ENCODE data around the gene WDR7. TPM values are rescaled to one million over a fixed set of nuclear protein-coding genes. Genes with fewer than 3 reads are reported as not detected.

WDR7 gene
- total RNA-seq, result 67.3 TPM

GRCh38 chr18:56650944-56651770, at the start of gene WDR7:
WDR7 (plus strand) TSS chr18:56651359; CDS start chr18:56672516, 21,157 bp downstream.
- peaks cover 0 to 4% (median 0%) of the 10 kb centered on the region in 3 donors for H3K36me3 ChIP-seq (ENCODE audit: control insufficient read depth in 3 of 3, insufficient read depth in 3 of 3, low read length in 3 of 3)
- no peaks in the 10 kb centered on the region for H3K9me3 ChIP-seq (ENCODE audit: control insufficient read depth in 3 of 3, low read length in 3 of 3)
- peak within 1 kb of the TSS; percentile 97 to 99 (median 98) for H3K4me3 ChIP-seq (ENCODE audit: low read length in 3 of 3)
- H3K27ac ChIP-seq (ENCODE audit: low read depth, low read length), result peak within 1 kb of the TSS; percentile 84
- H3K9ac ChIP-seq (ENCODE audit: low read depth in 1 of 3, low read length in 3 of 3), result peak within 1 kb of the TSS; percentile 94 to 97 (median 96)
- H3K4me1 ChIP-seq (ENCODE audit: control insufficient read depth in 3 of 3, insufficient read depth in 3 of 3, low read length in 3 of 3), result peaks cover 0 to 13% (median 12%) of the 10 kb centered on the region in 3 donors
- no peaks in the 10 kb centered on the region for H3K27me3 ChIP-seq (ENCODE audit: control insufficient read depth in 3 of 3, insufficient read depth in 3 of 3, low read length in 3 of 3)

- H3K27ac ChIP-seq (ENCODE audit: low read depth, low read length), result no peak overlapping the region
- H3K4me1 ChIP-seq (ENCODE audit: control insufficient read depth in 3 of 3, insufficient read depth in 3 of 3, low read length in 3 of 3), result no peaks in the 10 kb centered on the region
- peaks cover 2 to 43% (median 29%) of the 10 kb centered on the region in 3 donors for H3K36me3 ChIP-seq (ENCODE audit: control insufficient read depth in 3 of 3, insufficient read depth in 3 of 3, low read length in 3 of 3)
- no peak overlapping the region for H3K9ac ChIP-seq (ENCODE audit: low read depth in 1 of 3, low read length in 3 of 3)
- H3K27me3 ChIP-seq (ENCODE audit: control insufficient read depth in 3 of 3, insufficient read depth in 3 of 3, low read length in 3 of 3), result no peaks in the 10 kb centered on the region
- no peak overlapping the region for H3K4me3 ChIP-seq (ENCODE audit: low read length in 3 of 3)
- H3K9me3 ChIP-seq (ENCODE audit: control insufficient read depth in 3 of 3, low read length in 3 of 3), result no peaks in the 10 kb centered on the region
These were observed 44.5 kb upstream of the WDR7 start for GRCh38 chr18:56606618-56607017.

- no peaks in the 10 kb centered on the region for H3K27me3 ChIP-seq (ENCODE audit: control insufficient read depth in 3 of 3, insufficient read depth in 3 of 3, low read length in 3 of 3)
- no peak overlapping the region for H3K4me3 ChIP-seq (ENCODE audit: low read length in 3 of 3)
- no peak overlapping the region for H3K27ac ChIP-seq (ENCODE audit: low read depth, low read length)
- H3K36me3 ChIP-seq (ENCODE audit: control insufficient read depth in 3 of 3, insufficient read depth in 3 of 3, low read length in 3 of 3), result peaks cover 6 to 37% (median 31%) of the 10 kb centered on the region in 3 donors
- no peaks in the 10 kb centered on the region for H3K4me1 ChIP-seq (ENCODE audit: control insufficient read depth in 3 of 3, insufficient read depth in 3 of 3, low read length in 3 of 3)
- no peaks in the 10 kb centered on the region for H3K9me3 ChIP-seq (ENCODE audit: control insufficient read depth in 3 of 3, low read length in 3 of 3)
- H3K9ac ChIP-seq (ENCODE audit: low read depth in 1 of 3, low read length in 3 of 3), result no peak overlapping the region
These were observed 35.2 kb upstream of the WDR7 start for GRCh38 chr18:56615738-56616520.

- no peaks in the 10 kb centered on the region for H3K4me1 ChIP-seq (ENCODE audit: control insufficient read depth in 3 of 3, insufficient read depth in 3 of 3, low read length in 3 of 3)
- no peak overlapping the region for H3K9ac ChIP-seq (ENCODE audit: low read depth in 1 of 3, low read length in 3 of 3)
- H3K4me3 ChIP-seq (ENCODE audit: low read length in 3 of 3), result no peak overlapping the region
- H3K36me3 ChIP-seq (ENCODE audit: control insufficient read depth in 3 of 3, insufficient read depth in 3 of 3, low read length in 3 of 3), result peaks cover 0 to 9% (median 0%) of the 10 kb centered on the region in 3 donors
- no peak overlapping the region for H3K27ac ChIP-seq (ENCODE audit: low read depth, low read length)
- no peaks in the 10 kb centered on the region for H3K27me3 ChIP-seq (ENCODE audit: control insufficient read depth in 3 of 3, insufficient read depth in 3 of 3, low read length in 3 of 3)
- no peaks in the 10 kb centered on the region for H3K9me3 ChIP-seq (ENCODE audit: control insufficient read depth in 3 of 3, low read length in 3 of 3)
These were observed 23.2 kb upstream of the WDR7 start for GRCh38 chr18:56627991-56628390.

- Histone ChIP-seq H3K27ac (ENCODE audit: low read depth, low read length) (no peak overlapping the region), H3K4me3 (ENCODE audit: low read length in 3 of 3) (no peak overlapping the region), H3K9me3 (ENCODE audit: control insufficient read depth in 3 of 3, low read length in 3 of 3) (no peaks in the 10 kb centered on the region), H3K36me3 (ENCODE audit: control insufficient read depth in 3 of 3, insufficient read depth in 3 of 3, low read length in 3 of 3) (peaks cover 0 to 2% (median 0%) of the 10 kb centered on the region in 3 donors), H3K9ac (ENCODE audit: low read depth in 1 of 3, low read length in 3 of 3) (no peak overlapping the region), H3K27me3 (ENCODE audit: control insufficient read depth in 3 of 3, insufficient read depth in 3 of 3, low read length in 3 of 3) (no peaks in the 10 kb centered on the region), H3K4me1 (ENCODE audit: control insufficient read depth in 3 of 3, insufficient read depth in 3 of 3, low read length in 3 of 3) (peaks cover 4 to 16% (median 11%) of the 10 kb centered on the region in 3 donors)
These were observed 18.8 kb upstream of the WDR7 start for GRCh38 chr18:56632070-56633022.

- Histone ChIP-seq H3K4me3 (ENCODE audit: low read length in 3 of 3) (no peak overlapping the region), H3K9ac (ENCODE audit: low read depth in 1 of 3, low read length in 3 of 3) (no peak overlapping the region), H3K36me3 (ENCODE audit: control insufficient read depth in 3 of 3, insufficient read depth in 3 of 3, low read length in 3 of 3) (peaks cover 0 to 2% (median 0%) of the 10 kb centered on the region in 3 donors), H3K27ac (ENCODE audit: low read depth, low read length) (no peak overlapping the region), H3K4me1 (ENCODE audit: control insufficient read depth in 3 of 3, insufficient read depth in 3 of 3, low read length in 3 of 3) (peaks cover 8 to 19% (median 11%) of the 10 kb centered on the region in 3 donors), H3K27me3 (ENCODE audit: control insufficient read depth in 3 of 3, insufficient read depth in 3 of 3, low read length in 3 of 3) (no peaks in the 10 kb centered on the region), H3K9me3 (ENCODE audit: control insufficient read depth in 3 of 3, low read length in 3 of 3) (no peaks in the 10 kb centered on the region)
These were observed 16.2 kb upstream of the WDR7 start for GRCh38 chr18:56635007-56635406.

- Histone ChIP-seq H3K27me3 (ENCODE audit: control insufficient read depth in 3 of 3, insufficient read depth in 3 of 3, low read length in 3 of 3) (no peaks in the 10 kb centered on the region), H3K9ac (ENCODE audit: low read depth in 1 of 3, low read length in 3 of 3) (peak overlapping the region; percentile 98 to 100 (median 99)), H3K4me3 (ENCODE audit: low read length in 3 of 3) (peak overlapping the region; percentile 91 to 94 (median 94)), H3K9me3 (ENCODE audit: control insufficient read depth in 3 of 3, low read length in 3 of 3) (no peaks in the 10 kb centered on the region), H3K36me3 (ENCODE audit: control insufficient read depth in 3 of 3, insufficient read depth in 3 of 3, low read length in 3 of 3) (no peaks in the 10 kb centered on the region), H3K27ac (ENCODE audit: low read depth, low read length) (peak overlapping the region; percentile 99), H3K4me1 (ENCODE audit: control insufficient read depth in 3 of 3, insufficient read depth in 3 of 3, low read length in 3 of 3) (peaks cover 8 to 19% (median 11%) of the 10 kb centered on the region in 3 donors)
These were observed 14.0 kb upstream of the WDR7 start for GRCh38 chr18:56637176-56637575.

- no peaks in the 10 kb centered on the region for H3K27me3 ChIP-seq (ENCODE audit: control insufficient read depth in 3 of 3, insufficient read depth in 3 of 3, low read length in 3 of 3)
- H3K4me1 ChIP-seq (ENCODE audit: control insufficient read depth in 3 of 3, insufficient read depth in 3 of 3, low read length in 3 of 3), result peaks cover 8 to 19% (median 11%) of the 10 kb centered on the region in 3 donors
These were observed 13.4 kb upstream of the WDR7 start for GRCh38 chr18:56637711-56638231.

More at GRCh38 chr18:56637711-56638231, 13.4 kb upstream of the WDR7 start:
- no peaks in the 10 kb centered on the region for H3K36me3 ChIP-seq (ENCODE audit: control insufficient read depth in 3 of 3, insufficient read depth in 3 of 3, low read length in 3 of 3)
- peak overlapping the region; percentile 91 to 94 (median 94) for H3K4me3 ChIP-seq (ENCODE audit: low read length in 3 of 3)
- H3K9me3 ChIP-seq (ENCODE audit: control insufficient read depth in 3 of 3, low read length in 3 of 3), result no peaks in the 10 kb centered on the region
- peak overlapping the region; percentile 99 for H3K27ac ChIP-seq (ENCODE audit: low read depth, low read length)
- peak overlapping the region; percentile 98 to 100 (median 99) for H3K9ac ChIP-seq (ENCODE audit: low read depth in 1 of 3, low read length in 3 of 3)
